Measurements from ENCODE around the gene REPS2. TPM values are rescaled to one million over a fixed set of nuclear protein-coding genes. Genes with fewer than 3 reads are reported as not detected.

The REPS2 gene
- total RNA-seq, 1 experiment from 2014 or later: 0.04 TPM

GRCh38 chrX:16910376-16910775 is 36.1 kb upstream of the REPS2 start:
- peaks cover 10% of the 10 kb centered on the region for H3K27me3 ChIP-seq (replicated peaks; ENCODE audit: insufficient read depth, low read depth, low read length, poor library complexity)
- no peak for DNase-seq (ENCODE audit: low spot score)
- H3K27ac ChIP-seq (ENCODE audit: low read depth, low read length, poor library complexity, severe bottlenecking): no peak overlapping the region
- ChIA-PET CTCF (no interaction called here), POLR2A (ENCODE audit: low non-redundant PET) (no interaction called here)
- no peak overlapping the region for H3K4me3 ChIP-seq (ENCODE audit: low read depth, low read length, poor library complexity, severe bottlenecking)
- intact Hi-C loops (cut with micrococcal nuclease; ENCODE audit: unreplicated experiment): no loop called here
- no TSS peak for BruUV-seq (replicated peaks)
- no peaks in the 10 kb centered on the region for H3K4me1 ChIP-seq (ENCODE audit: insufficient read depth, low read length, poor library complexity, severe bottlenecking)
- no peaks in the 10 kb centered on the region for H3K36me3 ChIP-seq (ENCODE audit: insufficient read depth, low read length, poor library complexity, severe bottlenecking)
- no peak for TF ChIP-seq EZH2 (IDR thresholded peaks at IDR 0.05; ENCODE audit: borderline replicate concordance, low read depth, low read length, poor library complexity, severe bottlenecking)
- no peak for TF ChIP-seq CTCF (conservative IDR thresholded peaks at IDR 0.05; ENCODE audit: low read depth, low read length)
- H3K9me3 ChIP-seq (ENCODE audit: low read depth, low read length, poor library complexity, severe bottlenecking): no peaks in the 10 kb centered on the region

GRCh38 chrX:16914058-16914457 is 32.4 kb upstream of the REPS2 start:
- intact Hi-C loops (cut with micrococcal nuclease; ENCODE audit: unreplicated experiment): no loop called here
- no TSS peak for BruUV-seq (replicated peaks)
- POLR2A ChIA-PET (ENCODE audit: low non-redundant PET): no interaction called here

GRCh38 chrX:16916561-16916960 is 29.9 kb upstream of the REPS2 start:
- ChIA-PET POLR2A (ENCODE audit: low non-redundant PET) (no interaction called here), CTCF (no interaction called here)
- Histone ChIP-seq H3K36me3 (ENCODE audit: insufficient read depth, low read length, poor library complexity, severe bottlenecking) (no peaks in the 10 kb centered on the region), H3K4me1 (ENCODE audit: insufficient read depth, low read length, poor library complexity, severe bottlenecking) (no peaks in the 10 kb centered on the region), H3K9me3 (ENCODE audit: low read depth, low read length, poor library complexity, severe bottlenecking) (no peaks in the 10 kb centered on the region), H3K27ac (ENCODE audit: low read depth, low read length, poor library complexity, severe bottlenecking) (no peak overlapping the region), H3K27me3 (replicated peaks; ENCODE audit: insufficient read depth, low read depth, low read length, poor library complexity) (peaks cover 23% of the 10 kb centered on the region), H3K4me3 (ENCODE audit: low read depth, low read length, poor library complexity, severe bottlenecking) (no peak overlapping the region)
- BruUV-seq (replicated peaks): no TSS peak
- intact Hi-C loops (cut with micrococcal nuclease; ENCODE audit: unreplicated experiment): no loop called here
- TF ChIP-seq CTCF (conservative IDR thresholded peaks at IDR 0.05; ENCODE audit: low read depth, low read length) (no peak), EZH2 (IDR thresholded peaks at IDR 0.05; ENCODE audit: borderline replicate concordance, low read depth, low read length, poor library complexity, severe bottlenecking) (no peak)
- DNase-seq (ENCODE audit: low spot score): no peak

More at GRCh38 chrX:16914058-16914457, 32.4 kb upstream of the REPS2 start:
- Histone ChIP-seq H3K27ac (ENCODE audit: low read depth, low read length, poor library complexity, severe bottlenecking) (no peak overlapping the region), H3K36me3 (ENCODE audit: insufficient read depth, low read length, poor library complexity, severe bottlenecking) (no peaks in the 10 kb centered on the region), H3K4me1 (ENCODE audit: insufficient read depth, low read length, poor library complexity, severe bottlenecking) (no peaks in the 10 kb centered on the region), H3K9me3 (ENCODE audit: low read depth, low read length, poor library complexity, severe bottlenecking) (no peaks in the 10 kb centered on the region), H3K4me3 (ENCODE audit: low read depth, low read length, poor library complexity, severe bottlenecking) (no peak overlapping the region), H3K27me3 (replicated peaks; ENCODE audit: insufficient read depth, low read depth, low read length, poor library complexity) (peaks cover 23% of the 10 kb centered on the region)
- no peak for DNase-seq (ENCODE audit: low spot score)
- CTCF ChIA-PET: no interaction called here
- no peak for TF ChIP-seq CTCF (conservative IDR thresholded peaks at IDR 0.05; ENCODE audit: low read depth, low read length)

Measured in A673 (cell line).